ENCODE results near the gene PLD1. TPM values are rescaled to one million over a fixed set of nuclear protein-coding genes. Genes with fewer than 3 reads are reported as not detected.

PLD1 gene
- total RNA-seq, 1 donor from 2014 or later, result 31.3 TPM

GRCh38 chr3:171682743-171683142 lies 127.5 kb downstream of the PLD1 start:
- Histone ChIP-seq H3K4me3 (ENCODE audit: low read length in 3 of 3) (no peak overlapping the region), H3K9me3 (ENCODE audit: control insufficient read depth in 3 of 3, low read length in 3 of 3) (no peaks in the 10 kb centered on the region), H3K27ac (ENCODE audit: low read depth, low read length) (no peak overlapping the region), H3K36me3 (ENCODE audit: control insufficient read depth in 3 of 3, insufficient read depth in 3 of 3, low read length in 3 of 3) (peaks cover 0 to 4% (median 3%) of the 10 kb centered on the region in 3 donors), H3K9ac (ENCODE audit: low read depth in 1 of 3, low read length in 3 of 3) (no peak overlapping the region), H3K4me1 (ENCODE audit: control insufficient read depth in 3 of 3, insufficient read depth in 3 of 3, low read length in 3 of 3) (no peaks in the 10 kb centered on the region), H3K27me3 (ENCODE audit: control insufficient read depth in 3 of 3, insufficient read depth in 3 of 3, low read length in 3 of 3) (no peaks in the 10 kb centered on the region)

DNA sequence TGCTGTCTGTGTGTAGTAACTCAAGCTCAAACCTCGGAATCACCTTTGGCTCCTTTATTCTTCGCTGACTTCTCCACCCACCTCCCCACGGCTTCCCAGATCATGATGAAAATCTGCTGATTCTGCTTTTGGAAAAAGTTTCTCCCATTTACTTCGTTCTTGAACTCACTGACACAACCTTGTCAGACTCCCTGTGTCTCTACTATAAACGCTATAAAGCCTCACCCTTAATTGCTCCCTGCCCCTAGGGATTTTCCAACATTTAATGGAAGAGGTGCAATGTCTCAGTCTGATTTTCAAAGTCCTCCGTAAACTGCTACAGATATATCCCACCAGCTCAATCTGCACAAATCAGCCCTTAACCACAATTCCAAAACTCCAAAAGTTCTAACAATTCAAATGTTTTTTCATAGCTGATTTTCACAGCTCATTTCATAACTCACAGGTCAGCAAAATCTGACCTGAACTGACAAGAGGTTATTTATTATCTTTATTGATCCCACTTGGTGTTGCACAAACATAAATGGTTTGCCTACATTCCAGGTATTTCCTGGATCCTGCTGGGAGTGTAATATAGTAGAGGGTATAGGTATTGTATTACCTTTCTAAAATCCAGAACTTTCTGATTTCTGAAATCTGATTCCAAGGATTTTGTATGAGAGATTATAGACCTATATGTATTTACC lies 129.4 kb downstream of the PLD1 start:
- Histone ChIP-seq H3K27ac (ENCODE audit: low read depth, low read length) (no peak overlapping the region), H3K9me3 (ENCODE audit: control insufficient read depth in 3 of 3, low read length in 3 of 3) (no peaks in the 10 kb centered on the region), H3K4me1 (ENCODE audit: control insufficient read depth in 3 of 3, insufficient read depth in 3 of 3, low read length in 3 of 3) (no peaks in the 10 kb centered on the region), H3K36me3 (ENCODE audit: control insufficient read depth in 3 of 3, insufficient read depth in 3 of 3, low read length in 3 of 3) (peaks cover 0 to 4% (median 3%) of the 10 kb centered on the region in 3 donors), H3K27me3 (ENCODE audit: control insufficient read depth in 3 of 3, insufficient read depth in 3 of 3, low read length in 3 of 3) (no peaks in the 10 kb centered on the region), H3K9ac (ENCODE audit: low read depth in 1 of 3, low read length in 3 of 3) (no peak overlapping the region), H3K4me3 (ENCODE audit: low read length in 3 of 3) (no peak overlapping the region)

DNA sequence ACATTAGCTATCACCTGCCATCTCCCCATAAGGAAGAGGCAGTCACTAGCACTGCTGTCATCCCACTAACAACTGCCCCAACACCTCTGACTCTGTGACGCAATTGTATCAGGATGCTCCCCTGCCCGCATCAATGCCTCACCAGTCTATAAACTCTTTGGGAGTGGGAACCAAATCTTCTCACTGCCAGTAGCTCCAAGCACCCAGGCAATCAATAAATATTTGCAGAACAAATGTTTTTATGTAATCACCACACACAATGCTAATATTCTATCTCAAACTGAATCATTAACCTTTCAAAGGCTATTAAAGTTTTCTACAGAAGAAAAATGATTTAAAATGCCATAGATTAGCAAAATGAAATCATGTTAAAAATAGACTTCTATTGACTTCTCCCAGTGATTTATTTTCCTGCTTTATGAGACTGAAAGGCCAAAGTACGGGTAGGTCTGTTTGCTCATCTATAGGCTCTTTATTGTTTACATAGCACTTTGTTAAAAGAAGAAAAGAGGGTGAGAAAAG lies 131.3 kb downstream of the PLD1 start:
- no peak overlapping the region for H3K27ac ChIP-seq (ENCODE audit: low read depth, low read length)
- peaks cover 0 to under 1% (median 0%) of the 10 kb centered on the region in 3 donors for H3K4me1 ChIP-seq (ENCODE audit: control insufficient read depth in 3 of 3, insufficient read depth in 3 of 3, low read length in 3 of 3)
- peaks cover 0 to 1% (median 0%) of the 10 kb centered on the region in 3 donors for H3K36me3 ChIP-seq (ENCODE audit: control insufficient read depth in 3 of 3, insufficient read depth in 3 of 3, low read length in 3 of 3)

DNA sequence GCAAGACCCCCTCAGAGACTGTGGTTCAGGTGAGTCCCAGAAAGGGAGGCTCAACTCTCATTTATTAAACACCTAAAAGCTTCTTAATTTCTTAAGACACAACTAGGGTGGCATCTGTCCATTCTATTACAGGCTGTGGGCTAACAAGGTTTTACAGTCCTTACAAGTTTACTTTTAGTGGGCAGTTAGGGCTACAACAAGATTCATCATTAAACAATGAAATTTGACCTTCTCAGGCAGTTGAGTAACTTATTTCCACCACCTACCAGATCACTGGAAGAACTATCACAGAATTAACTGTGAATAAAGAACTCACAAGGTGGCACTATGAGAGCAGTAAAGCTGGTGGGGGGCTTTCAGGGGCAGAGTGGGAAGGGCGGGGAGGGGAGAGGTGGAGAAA lies 132.6 kb downstream of the PLD1 start:
- H3K27ac ChIP-seq (ENCODE audit: low read depth, low read length), result no peak overlapping the region
- H3K4me1 ChIP-seq (ENCODE audit: control insufficient read depth in 3 of 3, insufficient read depth in 3 of 3, low read length in 3 of 3), result peaks cover 0 to 4% (median 3%) of the 10 kb centered on the region in 3 donors
- H3K27me3 ChIP-seq (ENCODE audit: control insufficient read depth in 3 of 3, insufficient read depth in 3 of 3, low read length in 3 of 3), result no peaks in the 10 kb centered on the region
- H3K9ac ChIP-seq (ENCODE audit: low read depth in 1 of 3, low read length in 3 of 3), result no peak overlapping the region
- no peaks in the 10 kb centered on the region for H3K9me3 ChIP-seq (ENCODE audit: control insufficient read depth in 3 of 3, low read length in 3 of 3)
- peaks cover 0 to under 1% (median 0%) of the 10 kb centered on the region in 3 donors for H3K36me3 ChIP-seq (ENCODE audit: control insufficient read depth in 3 of 3, insufficient read depth in 3 of 3, low read length in 3 of 3)
- H3K4me3 ChIP-seq (ENCODE audit: low read length in 3 of 3), result no peak overlapping the region

More for the DNA sequence above, 131.3 kb downstream of the PLD1 start:
- H3K9me3 ChIP-seq (ENCODE audit: control insufficient read depth in 3 of 3, low read length in 3 of 3), result no peaks in the 10 kb centered on the region
- H3K4me3 ChIP-seq (ENCODE audit: low read length in 3 of 3), result no peak overlapping the region
- H3K9ac ChIP-seq (ENCODE audit: low read depth in 1 of 3, low read length in 3 of 3), result no peak overlapping the region
- no peaks in the 10 kb centered on the region for H3K27me3 ChIP-seq (ENCODE audit: control insufficient read depth in 3 of 3, insufficient read depth in 3 of 3, low read length in 3 of 3)

DNA sequence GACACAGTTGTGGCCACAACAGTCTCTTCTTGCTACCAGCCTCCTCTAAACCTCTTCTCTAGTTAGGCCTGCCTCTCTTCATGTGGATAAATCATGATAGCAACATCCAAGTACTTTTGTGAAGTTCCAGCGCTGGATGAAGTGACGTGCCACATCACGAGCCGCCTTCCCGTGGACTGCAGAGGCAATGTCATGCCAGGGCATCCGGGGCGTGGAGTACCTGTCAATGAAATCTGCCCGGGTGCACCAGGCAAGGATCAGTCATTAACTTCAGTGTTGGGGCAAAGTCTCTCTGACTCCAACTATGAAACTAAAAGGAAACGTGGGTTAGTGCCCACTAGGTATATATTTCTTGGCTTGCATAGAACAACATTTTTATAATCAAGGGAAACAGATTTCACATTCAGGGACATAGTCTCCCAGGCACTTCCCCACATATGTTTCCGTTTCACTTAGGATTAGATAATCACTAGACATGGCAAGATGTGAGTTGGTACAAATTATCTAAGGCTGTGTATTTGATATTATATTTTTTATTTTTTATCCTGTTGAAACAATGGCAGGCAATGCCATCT lies 133.6 kb downstream of the PLD1 start:
- no peak overlapping the region for H3K4me3 ChIP-seq (ENCODE audit: low read length in 3 of 3)
- peaks cover 0 to 2% (median 0%) of the 10 kb centered on the region in 3 donors for H3K36me3 ChIP-seq (ENCODE audit: control insufficient read depth in 3 of 3, insufficient read depth in 3 of 3, low read length in 3 of 3)
- H3K9ac ChIP-seq (ENCODE audit: low read depth in 1 of 3, low read length in 3 of 3), result no peak overlapping the region
- H3K27me3 ChIP-seq (ENCODE audit: control insufficient read depth in 3 of 3, insufficient read depth in 3 of 3, low read length in 3 of 3), result no peaks in the 10 kb centered on the region
- H3K27ac ChIP-seq (ENCODE audit: low read depth, low read length), result no peak overlapping the region
- H3K4me1 ChIP-seq (ENCODE audit: control insufficient read depth in 3 of 3, insufficient read depth in 3 of 3, low read length in 3 of 3), result peaks cover 0 to 4% (median 3%) of the 10 kb centered on the region in 3 donors
- H3K9me3 ChIP-seq (ENCODE audit: control insufficient read depth in 3 of 3, low read length in 3 of 3), result no peaks in the 10 kb centered on the region

GRCh38 chr3:171673951-171674350 lies 136.3 kb downstream of the PLD1 start:
- Histone ChIP-seq H3K9ac (ENCODE audit: low read depth in 1 of 3, low read length in 3 of 3) (no peak overlapping the region), H3K4me3 (ENCODE audit: low read length in 3 of 3) (no peak overlapping the region), H3K27me3 (ENCODE audit: control insufficient read depth in 3 of 3, insufficient read depth in 3 of 3, low read length in 3 of 3) (no peaks in the 10 kb centered on the region), H3K9me3 (ENCODE audit: control insufficient read depth in 3 of 3, low read length in 3 of 3) (no peaks in the 10 kb centered on the region), H3K36me3 (ENCODE audit: control insufficient read depth in 3 of 3, insufficient read depth in 3 of 3, low read length in 3 of 3) (peaks cover 0 to 2% (median 0%) of the 10 kb centered on the region in 3 donors), H3K4me1 (ENCODE audit: control insufficient read depth in 3 of 3, insufficient read depth in 3 of 3, low read length in 3 of 3) (peaks cover 0 to 4% (median 3%) of the 10 kb centered on the region in 3 donors), H3K27ac (ENCODE audit: low read depth, low read length) (no peak overlapping the region)

DNA sequence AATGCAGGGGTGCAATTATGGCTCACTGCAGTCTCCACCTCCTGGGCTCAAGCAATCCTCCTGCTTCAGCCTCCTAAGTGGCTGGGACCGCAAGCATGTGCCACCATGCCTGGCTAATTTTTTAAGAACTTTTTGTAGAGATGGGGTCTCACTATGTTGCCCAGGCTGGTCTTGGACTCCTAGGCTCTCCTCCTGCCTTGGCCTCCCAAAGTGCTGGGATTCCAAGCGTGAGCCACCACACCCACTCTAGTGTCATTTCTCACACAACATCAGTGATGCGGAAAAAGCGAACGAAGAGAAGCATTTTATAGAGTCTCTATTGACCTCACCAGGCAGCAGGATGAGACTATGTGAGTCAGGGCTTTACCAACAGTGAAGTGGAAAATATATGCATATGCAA lies 137.7 kb downstream of the PLD1 start:
- Histone ChIP-seq H3K27ac (ENCODE audit: low read depth, low read length) (no peak overlapping the region), H3K4me3 (ENCODE audit: low read length in 3 of 3) (no peak overlapping the region), H3K27me3 (ENCODE audit: control insufficient read depth in 3 of 3, insufficient read depth in 3 of 3, low read length in 3 of 3) (no peaks in the 10 kb centered on the region), H3K9ac (ENCODE audit: low read depth in 1 of 3, low read length in 3 of 3) (no peak overlapping the region), H3K9me3 (ENCODE audit: control insufficient read depth in 3 of 3, low read length in 3 of 3) (no peaks in the 10 kb centered on the region), H3K4me1 (ENCODE audit: control insufficient read depth in 3 of 3, insufficient read depth in 3 of 3, low read length in 3 of 3) (peaks cover 0 to 4% (median 3%) of the 10 kb centered on the region in 3 donors), H3K36me3 (ENCODE audit: control insufficient read depth in 3 of 3, insufficient read depth in 3 of 3, low read length in 3 of 3) (peaks cover 0 to 2% (median 0%) of the 10 kb centered on the region in 3 donors)

- Histone ChIP-seq H3K4me3 (ENCODE audit: low read length in 3 of 3) (no peak overlapping the region), H3K27me3 (ENCODE audit: control insufficient read depth in 3 of 3, insufficient read depth in 3 of 3, low read length in 3 of 3) (no peaks in the 10 kb centered on the region), H3K4me1 (ENCODE audit: control insufficient read depth in 3 of 3, insufficient read depth in 3 of 3, low read length in 3 of 3) (peaks cover 0 to 4% (median 3%) of the 10 kb centered on the region in 3 donors), H3K27ac (ENCODE audit: low read depth, low read length) (no peak overlapping the region), H3K36me3 (ENCODE audit: control insufficient read depth in 3 of 3, insufficient read depth in 3 of 3, low read length in 3 of 3) (peaks cover 0 to 2% (median 0%) of the 10 kb centered on the region in 3 donors), H3K9me3 (ENCODE audit: control insufficient read depth in 3 of 3, low read length in 3 of 3) (no peaks in the 10 kb centered on the region), H3K9ac (ENCODE audit: low read depth in 1 of 3, low read length in 3 of 3) (no peak overlapping the region)
Observed at GRCh38 chr3:171672124-171672523, 138.2 kb downstream of the PLD1 start.

DNA sequence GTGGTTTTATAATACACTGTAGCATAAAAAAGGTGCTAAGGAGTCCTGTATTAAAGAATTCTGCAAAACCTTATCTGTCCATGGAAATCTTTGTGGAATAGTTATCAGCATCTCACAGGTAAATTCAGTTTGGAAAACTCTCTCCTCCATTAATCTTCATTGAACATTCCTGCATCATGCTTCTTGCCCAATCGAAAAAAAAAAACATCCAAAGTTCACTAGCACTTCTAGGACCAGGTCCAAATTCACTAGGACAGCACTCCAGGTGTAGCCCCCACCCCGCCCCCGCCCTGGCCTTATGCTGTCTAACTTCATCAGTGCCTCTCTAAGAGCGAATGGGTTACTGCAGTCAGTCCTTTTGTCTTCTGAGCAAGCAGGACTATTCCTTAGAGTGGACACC lies 138.6 kb downstream of the PLD1 start:
- H3K9ac ChIP-seq (ENCODE audit: low read depth in 1 of 3, low read length in 3 of 3), result no peak overlapping the region
- no peak overlapping the region for H3K4me3 ChIP-seq (ENCODE audit: low read length in 3 of 3)
- H3K4me1 ChIP-seq (ENCODE audit: control insufficient read depth in 3 of 3, insufficient read depth in 3 of 3, low read length in 3 of 3), result peaks cover 0 to 4% (median 3%) of the 10 kb centered on the region in 3 donors
- H3K36me3 ChIP-seq (ENCODE audit: control insufficient read depth in 3 of 3, insufficient read depth in 3 of 3, low read length in 3 of 3), result peaks cover 0 to 2% (median 0%) of the 10 kb centered on the region in 3 donors
- no peaks in the 10 kb centered on the region for H3K27me3 ChIP-seq (ENCODE audit: control insufficient read depth in 3 of 3, insufficient read depth in 3 of 3, low read length in 3 of 3)
- H3K27ac ChIP-seq (ENCODE audit: low read depth, low read length), result no peak overlapping the region
- no peaks in the 10 kb centered on the region for H3K9me3 ChIP-seq (ENCODE audit: control insufficient read depth in 3 of 3, low read length in 3 of 3)

GRCh38 chr3:171666516-171666915 lies 143.8 kb downstream of the PLD1 start:
- H3K9me3 ChIP-seq (ENCODE audit: control insufficient read depth in 3 of 3, low read length in 3 of 3), result no peaks in the 10 kb centered on the region
- H3K36me3 ChIP-seq (ENCODE audit: control insufficient read depth in 3 of 3, insufficient read depth in 3 of 3, low read length in 3 of 3), result no peaks in the 10 kb centered on the region

More at GRCh38 chr3:171666516-171666915, 143.8 kb downstream of the PLD1 start:
- Histone ChIP-seq H3K27me3 (ENCODE audit: control insufficient read depth in 3 of 3, insufficient read depth in 3 of 3, low read length in 3 of 3) (no peaks in the 10 kb centered on the region), H3K27ac (ENCODE audit: low read depth, low read length) (no peak overlapping the region), H3K9ac (ENCODE audit: low read depth in 1 of 3, low read length in 3 of 3) (no peak overlapping the region), H3K4me3 (ENCODE audit: low read length in 3 of 3) (no peak overlapping the region), H3K4me1 (ENCODE audit: control insufficient read depth in 3 of 3, insufficient read depth in 3 of 3, low read length in 3 of 3) (no peaks in the 10 kb centered on the region)

All from skeletal muscle tissue (tissue), 4 donors.